ENCODE data around the gene RPH3AL.
"Not testable (repeated sequence)": the region's sequence is repeated elsewhere in the genome, so short reads cannot be mapped to it uniquely, and the experiment has no call there.

DNA sequence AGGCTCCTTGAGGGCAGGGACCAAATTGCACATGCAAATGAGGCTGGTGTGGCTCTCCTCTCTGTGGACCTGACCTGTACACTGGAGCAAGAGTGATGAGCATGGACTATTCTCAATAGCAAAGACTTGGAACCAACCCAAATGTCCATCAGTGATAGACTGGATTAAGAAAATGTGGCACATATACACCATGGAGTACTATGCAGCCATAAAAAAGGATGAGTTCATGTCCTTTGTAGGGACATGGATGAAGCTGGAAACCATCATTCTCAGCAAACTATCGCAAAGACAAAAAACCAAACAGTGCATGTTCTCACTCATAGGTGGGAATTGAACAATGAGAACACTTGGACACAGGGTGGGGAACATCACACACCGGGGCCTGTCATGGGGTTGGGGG, 128.0 kb downstream of the RPH3AL start:
- TF ChIP-seq EP300, POLR2A (IDR thresholded peaks at IDR 0.05): not testable (repeated sequence)
